NCI-H2029 (cell line): ENCODE data around the gene SDK2.

Experiments
- DNase-seq: peaks from one replicate; lab custom pipeline; 2025; lab: John Stamatoyannopoulos, UW

SDK2 gene

DNA sequence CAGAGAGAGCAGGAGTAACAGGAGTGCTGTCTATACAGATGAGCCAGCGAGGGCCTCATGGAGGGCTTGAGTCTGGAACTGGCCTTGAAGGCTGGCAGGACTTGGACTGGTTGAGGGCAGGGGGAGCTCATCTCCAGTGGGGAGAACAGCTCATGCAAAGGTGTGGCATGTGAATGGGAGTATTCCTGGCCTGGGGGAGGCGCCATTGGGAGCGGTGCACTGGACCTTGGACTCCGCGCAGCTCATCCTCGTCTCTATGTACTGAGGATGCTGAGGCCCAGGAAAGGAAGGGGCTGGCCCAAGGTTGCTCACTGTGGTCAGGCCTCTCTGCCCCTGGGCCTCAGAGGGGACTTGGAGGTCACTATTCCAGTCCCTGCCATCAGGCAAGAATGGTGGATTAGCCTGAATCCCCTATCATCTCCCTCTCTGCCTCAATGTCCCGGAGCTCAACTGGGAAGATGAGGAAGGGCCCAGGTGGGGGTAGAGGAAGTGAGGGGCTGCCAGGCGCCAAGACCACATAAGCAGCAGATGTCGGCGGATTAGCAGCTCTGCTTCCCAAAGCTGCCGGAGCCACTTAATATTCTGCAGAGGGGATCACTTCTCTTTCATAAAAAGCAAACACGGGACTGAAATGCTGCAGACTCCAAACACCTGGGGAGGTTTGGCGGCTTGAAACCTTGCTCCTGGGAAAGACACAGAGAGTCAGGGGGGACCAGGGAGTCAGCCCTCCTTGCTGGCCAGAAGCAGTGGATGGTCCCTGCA lies 88.9 kb downstream of the SDK2 start:
- no peak for DNase-seq

DNA sequence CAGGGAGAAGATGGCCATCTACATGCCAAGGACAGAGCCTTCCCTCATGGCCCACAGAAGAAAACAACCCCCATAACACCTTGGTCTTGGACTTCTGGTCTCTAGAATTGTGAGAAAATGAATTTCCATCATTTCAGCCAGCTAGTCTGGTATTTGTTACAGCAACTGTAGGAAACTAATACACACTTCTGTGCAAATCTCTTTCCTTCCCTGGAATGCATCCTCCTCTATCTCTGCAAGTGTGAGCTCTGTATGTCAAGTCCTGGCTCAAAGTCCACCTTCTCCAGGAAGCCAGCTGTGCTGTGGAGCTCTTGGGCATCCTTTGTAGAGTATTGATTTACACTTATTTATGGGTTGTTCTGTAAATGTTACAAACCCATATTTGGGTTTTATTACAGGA lies 89.7 kb downstream of the SDK2 start:
- no peak for DNase-seq

DNA sequence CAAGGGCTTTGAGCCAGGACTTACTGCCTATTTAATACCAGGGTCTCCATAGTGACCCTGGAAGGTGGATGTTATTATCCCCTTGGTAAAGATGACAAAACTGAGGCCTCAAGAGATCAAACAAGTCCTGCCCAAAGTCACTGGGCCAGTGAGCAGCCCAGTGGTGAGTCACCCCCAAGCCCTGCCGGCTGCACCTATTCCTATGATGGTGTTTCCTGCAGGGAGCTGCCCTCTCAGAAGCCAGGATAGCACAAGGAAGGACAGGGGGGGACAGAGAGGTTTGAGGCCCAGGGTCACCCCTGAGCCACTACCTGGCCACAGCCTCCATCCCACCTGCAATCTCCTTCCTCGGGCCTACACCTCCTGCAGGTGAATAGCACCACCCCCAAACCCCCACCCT lies 90.9 kb downstream of the SDK2 start:
- DNase-seq: no peak

DNA sequence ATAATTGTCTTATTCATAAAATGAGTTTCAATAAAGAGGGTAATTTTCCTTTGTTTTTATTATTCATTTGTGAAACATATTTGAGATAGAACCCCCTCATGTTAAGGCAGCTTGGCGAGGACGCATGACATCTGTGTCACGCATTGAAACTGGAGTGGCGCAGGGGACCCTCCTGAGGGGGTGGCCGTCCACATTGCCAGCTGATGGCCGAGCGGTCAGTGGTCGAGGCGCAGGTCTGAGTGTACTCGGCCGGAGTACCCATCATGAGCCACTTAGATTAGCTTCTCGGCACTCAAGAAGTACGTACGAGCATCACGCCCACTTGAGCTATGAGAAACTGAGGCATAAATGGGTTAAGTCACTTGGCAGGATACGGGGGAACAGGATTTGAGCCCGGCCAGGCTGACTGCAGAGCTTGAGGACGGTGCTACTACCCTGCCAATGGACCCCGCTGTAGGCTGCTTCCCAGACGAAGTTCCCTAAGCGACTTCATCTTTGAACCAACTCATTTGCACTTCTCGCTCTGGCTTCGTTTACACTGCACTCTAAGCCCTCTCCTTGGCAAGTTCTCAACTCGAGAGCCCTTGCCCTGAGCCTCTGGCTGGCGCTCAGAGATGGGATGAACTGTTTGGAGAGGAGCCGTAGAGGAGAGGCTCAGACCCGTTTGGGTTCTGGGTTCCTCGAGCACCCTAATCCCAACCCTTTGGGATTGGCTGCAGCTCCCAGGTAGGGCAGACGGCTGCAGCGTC lies 91.8 kb downstream of the SDK2 start:
- peak; percentile 11 for DNase-seq

DNA sequence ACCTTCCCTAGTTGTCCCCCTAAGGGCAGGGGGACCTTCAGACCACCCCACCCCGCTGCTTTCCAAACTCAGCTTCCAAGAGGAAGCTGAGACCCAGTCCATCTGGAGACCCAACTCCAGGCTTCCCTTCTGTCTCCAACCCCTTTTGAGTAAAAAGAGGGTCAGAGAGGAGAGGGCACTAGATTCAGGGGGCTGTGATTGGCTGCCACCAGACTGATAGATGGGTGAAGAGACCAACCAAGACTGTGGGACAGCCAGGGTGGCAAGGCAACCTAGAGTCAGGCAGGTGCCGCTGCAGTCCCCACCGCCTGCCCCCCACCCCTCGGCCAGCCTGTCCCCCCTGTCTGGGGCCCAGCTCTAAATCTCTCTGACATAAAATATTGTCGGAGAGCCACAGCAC lies 92.5 kb downstream of the SDK2 start:
- no peak for DNase-seq

DNA sequence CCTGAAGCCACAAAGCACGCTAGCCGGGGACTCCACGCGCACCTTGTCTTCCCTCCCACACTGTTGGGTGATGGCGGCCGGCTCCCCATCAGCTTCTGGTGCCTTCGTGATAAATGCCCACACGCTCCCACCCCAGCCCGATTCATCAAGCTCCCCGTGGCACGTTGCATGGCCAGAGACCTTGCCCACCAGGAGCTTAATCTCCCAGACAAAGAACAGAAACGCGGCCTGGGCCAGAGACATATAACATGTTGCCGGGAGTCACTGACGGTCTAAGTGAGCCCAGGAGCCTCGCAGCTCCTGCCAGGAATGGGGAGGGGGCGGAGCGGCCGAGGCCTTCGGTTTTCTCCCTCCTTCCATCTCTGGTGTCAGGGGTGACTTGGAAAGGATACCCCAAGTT lies 93.1 kb downstream of the SDK2 start:
- no peak for DNase-seq

DNA sequence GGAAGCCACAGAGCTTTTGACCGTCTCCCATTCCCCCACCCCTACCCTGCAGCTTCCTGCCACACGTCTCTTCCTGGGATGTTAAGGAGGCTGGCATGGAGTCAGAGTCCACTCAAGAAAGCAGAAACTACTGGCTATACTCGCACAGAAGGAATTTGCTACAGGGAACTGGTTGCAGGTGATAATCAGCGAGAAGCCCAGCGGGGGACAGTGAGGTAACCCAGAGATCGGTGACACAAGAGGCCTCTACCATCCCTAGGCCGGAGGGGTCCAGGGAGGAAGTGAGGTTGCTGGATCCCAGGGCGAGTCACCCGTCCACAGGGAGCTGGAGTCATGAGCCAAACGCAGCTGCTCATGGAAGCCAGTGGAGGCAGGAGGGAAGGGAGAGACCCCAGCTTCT lies 93.7 kb downstream of the SDK2 start:
- no peak for DNase-seq

DNA sequence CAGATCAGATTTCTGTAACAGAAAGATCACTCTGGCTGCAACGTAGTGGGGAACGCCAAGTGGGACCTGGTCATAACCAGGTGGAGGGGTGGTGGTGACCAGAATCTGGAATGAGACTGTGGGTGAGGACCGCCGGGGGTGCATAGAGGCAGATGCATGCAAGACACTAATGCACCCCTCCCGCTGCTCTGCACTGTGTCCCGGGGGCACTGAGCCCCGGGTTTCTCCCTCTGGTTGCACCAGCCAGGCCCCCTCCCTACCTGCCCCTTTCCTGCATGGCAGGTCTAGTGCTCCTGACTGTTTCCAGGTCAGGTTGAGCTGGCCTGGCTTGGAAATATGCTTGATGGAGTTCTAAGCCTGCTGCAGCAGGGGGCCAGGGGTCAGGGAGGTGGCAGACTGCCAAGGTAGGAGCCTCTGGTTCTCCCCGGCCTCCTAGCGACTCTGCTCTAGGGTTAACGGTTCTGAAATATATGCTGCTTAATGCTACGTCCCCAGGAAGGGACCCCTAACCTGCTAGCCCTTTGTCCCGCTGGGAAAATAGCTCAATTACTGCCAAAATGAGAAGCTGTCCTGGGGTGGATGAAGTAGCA lies 94.3 kb downstream of the SDK2 start:
- DNase-seq: no peak

DNA sequence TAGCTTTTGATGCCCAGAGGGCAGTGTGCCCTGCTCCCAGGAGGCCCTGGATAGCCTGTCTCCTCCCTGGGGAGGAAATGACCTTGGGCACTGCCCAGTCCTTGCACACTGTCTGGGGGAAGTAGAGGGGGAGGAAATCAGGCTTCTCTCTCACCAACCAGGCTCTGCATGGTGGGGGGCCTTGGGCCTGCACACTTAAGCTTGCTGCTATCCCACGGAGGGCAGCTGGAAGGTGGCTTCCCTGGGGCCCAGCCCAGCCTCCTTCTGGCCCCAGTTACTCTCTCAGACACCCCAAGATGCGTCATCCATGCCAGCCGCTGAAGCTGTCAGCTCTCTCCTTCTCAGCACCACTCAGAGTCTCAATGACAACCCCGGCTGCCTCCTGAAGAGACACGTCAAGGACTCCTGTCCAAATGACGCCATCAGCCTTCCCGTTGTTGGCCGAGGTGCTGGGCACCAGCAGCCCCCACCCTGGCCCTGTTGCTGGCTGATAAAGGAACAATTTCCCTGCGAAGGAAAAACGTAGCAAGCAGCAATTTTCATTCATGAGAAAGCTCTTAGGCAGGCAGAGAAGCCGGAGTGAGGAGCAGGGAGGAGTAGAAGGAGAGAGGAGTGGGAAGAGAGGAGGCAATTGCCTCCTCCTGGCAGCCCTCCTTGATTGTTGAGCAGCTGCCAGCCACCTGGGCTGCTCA lies 95.5 kb downstream of the SDK2 start:
- DNase-seq: no peak

DNA sequence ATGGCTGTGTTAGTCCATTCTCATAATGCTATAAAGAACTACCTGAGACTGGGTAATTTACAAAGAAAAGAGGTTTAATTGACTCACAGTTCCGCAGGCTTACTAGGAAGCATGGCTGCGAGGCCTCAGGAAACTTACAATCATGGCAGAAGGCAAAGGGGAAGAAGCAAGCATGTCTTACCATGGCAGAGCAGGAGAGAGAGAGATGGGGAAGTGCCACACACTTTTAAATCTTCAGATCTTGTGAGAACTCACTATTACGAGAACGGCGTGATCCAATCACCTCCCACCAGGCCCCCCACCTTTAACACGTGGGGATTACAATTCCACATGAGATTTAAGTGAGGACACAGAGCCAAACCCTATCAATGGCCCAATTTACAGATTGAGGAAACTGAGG lies 96.5 kb downstream of the SDK2 start:
- DNase-seq: no peak

DNA sequence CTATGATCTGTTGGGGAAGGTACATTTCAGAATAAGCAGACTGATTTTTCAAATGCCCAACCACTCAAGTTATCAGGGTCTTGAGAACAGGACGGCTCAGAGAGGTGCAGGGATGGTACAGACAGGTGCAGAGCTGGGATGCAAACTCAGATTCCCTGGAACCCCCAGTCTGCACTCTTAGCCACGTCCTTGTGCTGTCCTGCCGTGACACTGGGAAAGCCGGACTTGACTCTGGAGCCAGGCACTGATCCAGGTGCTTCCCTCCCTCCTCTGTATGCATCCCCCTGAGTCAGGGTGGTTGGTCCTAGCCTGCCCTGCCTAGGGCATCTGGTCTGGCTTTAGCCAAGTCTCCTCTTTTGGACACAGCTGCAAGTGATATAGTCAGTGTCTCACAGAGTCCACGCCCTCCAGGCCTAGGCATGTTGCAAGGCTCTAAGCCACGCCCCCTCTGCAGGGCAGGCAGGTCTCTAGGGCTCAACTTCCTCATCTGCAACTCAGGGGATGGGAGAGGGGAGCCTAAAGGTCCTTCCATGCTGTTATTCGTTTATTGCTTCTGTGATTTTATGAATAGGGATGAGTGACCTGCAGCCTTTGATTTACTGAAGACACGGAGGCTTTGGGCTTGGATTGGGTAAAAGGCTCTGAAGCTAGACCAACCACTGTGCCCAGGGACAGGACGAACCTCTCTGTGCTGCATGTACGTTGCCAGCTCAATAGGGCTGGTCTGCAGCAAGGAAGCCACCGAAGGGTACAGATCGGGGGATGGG lies 97.3 kb downstream of the SDK2 start:
- DNase-seq: no peak

DNA sequence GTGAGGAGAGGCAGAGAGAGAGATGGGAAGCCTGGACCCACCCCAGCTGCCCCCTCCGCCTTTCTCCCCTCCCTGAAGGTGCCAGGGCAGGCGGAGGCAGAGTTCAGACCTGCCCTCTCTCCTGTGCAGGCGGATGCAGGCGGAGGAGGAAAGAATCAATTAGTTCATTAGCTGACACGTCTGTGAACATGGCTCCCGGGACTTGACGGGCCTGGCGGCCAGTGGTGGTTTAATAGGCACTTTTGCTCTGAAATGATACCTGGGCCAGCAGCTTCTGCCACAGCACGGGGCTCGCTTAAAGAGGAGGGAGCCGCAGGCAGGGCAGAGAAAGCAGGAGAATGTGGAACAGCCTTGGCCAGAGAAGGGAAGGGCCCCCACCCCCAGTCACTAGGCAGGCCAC lies 98.1 kb downstream of the SDK2 start:
- DNase-seq: no peak

DNA sequence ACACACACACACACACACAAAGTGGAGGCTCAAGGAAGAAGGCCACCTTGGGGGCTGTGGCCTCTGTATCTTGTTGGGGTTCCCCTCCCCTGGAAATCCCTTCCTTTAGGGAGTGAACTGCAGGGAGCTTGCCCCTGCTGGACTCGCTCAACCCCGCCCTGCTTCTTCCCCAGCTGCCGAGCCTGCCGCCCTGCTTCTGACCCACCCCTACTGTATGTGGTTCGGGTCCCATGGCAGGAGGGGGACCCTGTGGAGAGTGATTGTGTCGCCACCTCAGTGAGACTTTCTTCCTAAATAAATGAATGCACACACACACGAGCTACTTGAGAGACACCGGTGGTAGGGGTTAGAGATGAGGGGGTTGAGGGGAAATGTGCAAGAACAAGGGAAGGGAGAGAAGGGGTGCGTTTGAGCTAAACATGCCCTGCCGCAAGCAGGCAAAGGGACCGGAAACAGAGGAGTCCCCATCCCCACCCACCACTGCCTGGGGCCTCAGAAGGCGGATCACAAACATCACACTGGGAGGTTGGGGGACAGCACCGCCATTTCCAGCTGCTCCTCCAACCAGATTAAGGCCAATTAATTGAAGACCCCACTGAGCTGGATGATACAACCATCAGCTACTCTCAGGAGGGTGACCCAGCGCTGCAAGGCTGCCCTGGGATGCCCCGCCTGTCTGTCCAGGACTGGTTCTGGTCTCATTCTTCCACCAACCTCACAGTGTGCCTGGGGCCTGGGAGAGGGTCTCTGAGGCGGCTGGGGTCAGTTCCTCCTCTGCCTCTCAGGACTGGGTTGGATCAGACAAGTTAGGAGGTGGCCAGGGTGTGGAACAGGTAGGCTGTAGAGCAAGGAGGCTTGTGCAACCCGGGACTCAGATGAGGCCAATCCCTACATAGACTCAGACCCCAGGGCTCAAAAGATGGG lies 98.9 kb downstream of the SDK2 start:
- DNase-seq: no peak

DNA sequence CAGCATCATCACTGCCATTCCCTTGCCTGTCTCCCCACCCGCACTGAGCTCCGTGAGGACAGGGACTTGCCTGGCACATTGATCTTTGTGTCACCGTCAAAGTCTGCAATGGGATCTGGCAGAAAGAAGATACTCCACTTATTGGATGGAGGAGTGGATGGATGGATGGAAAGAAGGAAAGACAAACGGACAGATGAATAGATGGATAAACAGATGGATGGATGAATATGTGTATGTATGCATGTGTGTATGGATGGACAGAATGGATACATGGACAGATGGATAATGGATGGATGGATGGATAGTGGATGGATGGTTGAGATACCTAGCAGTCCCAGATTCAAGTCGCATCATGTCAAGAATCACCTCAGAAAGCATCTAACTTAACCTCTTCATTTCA lies 99.9 kb downstream of the SDK2 start:
- no peak for DNase-seq

DNA sequence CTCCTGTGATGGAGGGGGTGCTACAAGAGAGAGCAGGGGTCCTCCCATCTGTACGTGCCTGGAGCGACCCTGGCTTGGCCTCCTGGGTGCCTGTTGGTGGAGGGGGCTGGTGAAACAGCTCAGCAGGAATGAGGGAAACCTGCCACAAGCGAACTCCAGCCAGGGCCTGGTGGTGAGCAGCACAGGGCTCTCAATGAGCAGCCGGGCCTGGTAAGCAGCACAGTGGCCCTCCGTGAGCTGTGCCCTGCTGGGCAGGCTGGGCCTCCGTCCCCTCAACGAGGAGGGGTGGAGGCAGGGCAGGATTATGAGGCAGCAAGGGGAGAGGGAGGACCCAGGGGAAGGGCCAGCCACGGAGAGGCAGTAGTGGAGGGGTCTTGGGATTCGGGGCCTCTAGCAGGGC lies 101.9 kb downstream of the SDK2 start:
- no peak for DNase-seq

DNA sequence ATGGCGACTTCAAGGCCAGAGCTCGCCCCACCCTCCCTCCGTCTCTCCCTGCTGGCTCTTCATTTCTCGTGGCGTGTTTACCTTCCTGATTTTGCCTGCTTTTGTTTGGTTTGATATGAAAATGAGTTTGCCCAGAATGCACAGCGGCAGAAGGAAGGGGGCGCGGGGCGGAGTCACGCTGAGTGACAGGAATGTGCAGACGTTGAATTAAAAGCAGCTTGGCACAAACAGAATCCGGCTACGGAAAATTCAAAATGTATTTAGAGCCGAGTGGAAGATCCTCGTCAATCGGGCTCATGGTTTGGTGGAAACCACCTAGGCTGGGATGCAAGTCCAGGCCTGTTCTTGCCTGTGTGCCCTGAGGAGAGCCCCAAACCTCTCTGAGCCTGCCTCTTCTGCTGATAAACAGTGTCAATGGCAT lies 102.7 kb downstream of the SDK2 start:
- no peak for DNase-seq

DNA sequence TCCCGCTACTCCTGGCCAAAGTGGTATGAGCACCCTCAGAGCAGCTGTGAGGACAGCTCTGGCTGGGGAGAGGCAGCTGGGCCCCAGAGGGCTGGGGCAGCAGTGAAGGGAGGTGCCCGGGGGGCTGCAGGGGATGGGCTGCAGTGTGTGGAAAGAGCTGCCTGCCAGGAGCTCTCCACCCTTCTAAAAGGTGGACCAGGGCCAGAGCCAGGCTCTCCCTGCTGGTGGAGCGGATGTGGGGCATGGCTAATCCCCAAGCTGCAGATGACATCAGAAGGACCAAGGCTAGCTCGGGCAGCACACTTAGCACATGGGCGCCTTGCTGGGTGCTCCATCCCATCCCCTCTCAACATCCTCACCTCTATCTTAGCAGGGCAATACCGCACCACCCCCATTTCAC lies 103.1 kb downstream of the SDK2 start:
- DNase-seq: peak; percentile 10

DNA sequence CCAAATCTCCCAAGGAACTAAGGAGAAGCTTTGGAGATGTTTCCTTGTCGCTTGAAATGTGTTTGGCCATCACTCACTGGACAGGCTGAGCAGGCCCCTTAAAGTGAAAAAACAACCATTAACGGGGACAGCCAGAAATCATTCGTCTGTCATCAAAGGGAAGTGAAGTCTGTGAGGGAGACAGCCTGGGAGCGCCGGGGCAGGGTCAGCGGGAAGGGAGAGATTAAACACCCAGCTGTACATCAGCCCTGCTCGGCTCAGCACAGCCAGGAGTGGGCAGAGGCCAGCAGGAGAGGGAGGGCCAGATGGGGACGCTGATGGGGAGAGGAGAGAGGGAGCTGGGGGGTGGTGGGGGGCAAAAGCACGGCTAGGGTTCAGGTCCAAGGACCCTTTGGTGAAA lies 105.1 kb downstream of the SDK2 start:
- no peak for DNase-seq

DNA sequence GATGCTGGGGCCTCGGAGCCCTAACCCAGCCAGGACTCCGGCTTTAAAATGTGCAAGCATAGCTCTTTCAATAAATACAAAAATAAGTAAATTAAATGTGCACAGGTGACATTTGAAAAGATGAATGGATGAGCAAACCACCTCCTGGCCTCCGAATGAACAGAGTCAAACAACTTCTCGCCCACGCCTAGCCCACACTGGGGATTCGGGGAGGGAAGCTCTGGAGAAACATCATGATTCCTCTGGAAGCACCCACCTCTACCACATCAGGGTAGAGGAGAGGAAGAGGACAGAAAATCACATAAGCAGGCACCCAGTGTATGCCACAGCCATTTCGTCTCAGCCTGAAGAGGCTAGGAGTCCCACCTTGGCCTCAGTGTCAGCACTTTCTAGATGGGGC lies 105.8 kb downstream of the SDK2 start:
- DNase-seq: no peak

DNA sequence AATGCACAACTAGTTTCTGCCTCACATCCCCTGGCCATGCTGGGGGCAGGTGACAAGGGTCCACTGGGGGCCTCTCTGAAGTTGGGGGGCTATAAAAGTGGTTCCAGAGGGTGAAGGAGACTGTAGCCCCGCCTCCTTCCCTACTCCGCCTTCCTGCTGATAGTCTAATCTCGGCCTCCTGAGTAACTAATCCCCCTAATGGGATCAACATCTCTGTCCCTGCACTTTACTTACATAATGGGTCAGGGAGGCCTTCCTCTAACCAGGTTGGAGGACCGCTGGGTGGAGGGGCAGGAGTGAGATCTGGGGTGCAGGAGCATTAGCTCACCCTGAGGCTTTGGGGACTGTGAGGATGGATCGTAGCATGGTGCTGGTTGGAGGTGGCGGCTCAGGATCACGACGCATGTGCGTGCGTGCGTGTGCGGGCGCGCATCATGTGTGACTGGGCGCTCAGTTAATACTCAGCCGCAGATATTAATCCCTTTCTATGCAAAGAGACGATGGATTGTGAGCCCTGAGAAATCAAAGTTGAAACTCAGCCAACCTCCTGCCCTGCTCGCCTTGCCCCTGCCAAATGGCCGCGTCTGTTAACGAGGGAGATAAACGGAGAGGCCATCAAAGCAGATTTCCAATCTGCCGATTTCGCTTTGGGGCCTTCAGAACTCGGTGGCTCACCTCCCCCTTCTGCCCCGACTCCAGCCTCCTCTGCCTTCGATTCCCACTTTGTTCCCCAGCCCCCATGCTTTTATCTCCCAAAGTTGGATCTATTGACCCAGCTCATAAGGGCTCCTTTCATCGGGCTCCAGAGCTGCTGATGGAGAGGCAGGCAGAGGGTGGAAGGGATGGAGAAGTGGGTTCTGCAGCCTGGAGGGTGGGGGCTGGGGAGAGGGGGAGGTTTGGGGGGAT lies 107.3 kb downstream of the SDK2 start:
- DNase-seq: no peak
